B cell (primary cell): Measurements from ENCODE around the gene MAPK7. TPM values are rescaled to one million over a fixed set of nuclear protein-coding genes. Genes with fewer than 3 reads are reported as not detected.

Experiments
- ATAC-seq: fragments of 200-7000 bp; cut with Tn5 transposase; one replicate; pipeline ENCODE4 v1.10.0; 2021; ENCODE audit warnings: low read depth, mild to moderate bottlenecking, moderate number of reproducible peaks, moderate library complexity
- CTCF ChIA-PET: fragments of 350-600 bp; sonication (Branson Sonifier 250); formaldehyde crosslinking; loops from one replicate; lab custom pipeline; 2021; ENCODE audit warnings: antibody characterized with exemption, inconsistent platforms; lab: Charles Lee
- POLR2A ChIA-PET: fragments of 350-600 bp; sonication (Branson Sonifier 250); formaldehyde crosslinking; loops from one replicate; lab custom pipeline; 2021; ENCODE audit warnings: antibody characterized with exemption; lab: Charles Lee
- DNase-seq: peaks from one replicate; pipeline ENCODE4 v3.0.0; 2013
- H2AFZ ChIP-seq: 2 replicates; pipeline ENCODE4 v1.6.1; 2012; ENCODE audit warnings: mild to moderate bottlenecking, low read depth, low read length; ENCODE audit not compliant: insufficient read depth, poor library complexity, severe bottlenecking
- H3K27ac ChIP-seq, 2 donors: 1 replicate in 1 of 2; 2 replicates in 1 of 2; pipeline ENCODE4 v1.5.1; 2012 to 2013; ENCODE audit warnings: low read length in 2 of 2, mild to moderate bottlenecking in 2 of 2, moderate library complexity in 1 of 2
- H3K27me3 ChIP-seq, 4 experiments: fragments of 200-600 bp in 1 of 4; sonication (generic) in 1 of 4; replicated peaks in 1 of 4; 1 replicate in 2 of 4; 2 replicates in 2 of 4; pipeline versions ENCODE4 v1.6.1 to v1.7.0; 2013 to 2016; ENCODE audit warnings: low read length in 3 of 4, mild to moderate bottlenecking in 2 of 4, mixed read lengths in 1 of 4, moderate library complexity in 1 of 4; ENCODE audit not compliant: insufficient read depth in 4 of 4, control insufficient read depth in 3 of 4; ENCODE audit errors: control extremely low read depth in 1 of 4
- H3K36me3 ChIP-seq, 2 experiments: replicated peaks in 1 of 2; 1 replicate in 1 of 2; 2 replicates in 1 of 2; pipeline versions ENCODE4 v1.6.1 to v1.7.1; 2013; ENCODE audit warnings: low read length in 1 of 2; ENCODE audit not compliant: insufficient read depth in 2 of 2, control insufficient read depth in 1 of 2; ENCODE audit errors: control extremely low read depth in 1 of 2, extremely low read depth in 1 of 2
- H3K4me1 ChIP-seq, 2 donors: fragments of 200-600 bp in 1 of 2; sonication (generic) in 1 of 2; 1 replicate in 1 of 2; 2 replicates in 1 of 2; pipeline versions ENCODE4 v1.5.1 to v1.6.1; 2013 to 2017; ENCODE audit warnings: low read length in 2 of 2; ENCODE audit not compliant: control insufficient read depth in 2 of 2, insufficient read depth in 2 of 2
- H3K4me2 ChIP-seq: replicated peaks from 2 replicates; pipeline ENCODE3; 2012; ENCODE audit warnings: mild to moderate bottlenecking, low read depth, low read length; ENCODE audit not compliant: poor library complexity, severe bottlenecking
- H3K4me3 ChIP-seq, 5 experiments: fragments of 200-600 bp in 1 of 5; sonication (generic) in 1 of 5; 1 replicate in 3 of 5; 2 replicates in 2 of 5; pipeline versions ENCODE4 v1.5.1 to v1.7.0; 2011 to 2016; ENCODE audit warnings: low read length in 4 of 5, mild to moderate bottlenecking in 4 of 5, low read depth in 2 of 5, control low read depth in 1 of 5, moderate library complexity in 1 of 5; ENCODE audit not compliant: insufficient read depth in 1 of 5; ENCODE audit errors: control extremely low read depth in 1 of 5, extremely low read depth in 1 of 5
- H3K79me2 ChIP-seq: fragments of 200-600 bp; sonication (generic); one replicate; pipeline ENCODE4 v1.6.0; 2016; ENCODE audit warnings: low read length; ENCODE audit not compliant: control insufficient read depth, insufficient read depth
- H3K9ac ChIP-seq: fragments of 200-600 bp; sonication (generic); 2 replicates; pipeline ENCODE4 v1.6.1; 2017; ENCODE audit warnings: mild to moderate bottlenecking, low read length, moderate library complexity
- H3K9me3 ChIP-seq, 3 donors: one replicate each; pipeline versions ENCODE4 v1.6.1 to v1.7.1; 2013; ENCODE audit warnings: low read length in 2 of 3; ENCODE audit not compliant: control insufficient read depth in 2 of 3, insufficient read depth in 1 of 3; ENCODE audit errors: control extremely low read depth in 1 of 3
- H4K20me1 ChIP-seq: 2 replicates; pipeline ENCODE4 v1.6.0; 2012; ENCODE audit warnings: mild to moderate bottlenecking, low read length; ENCODE audit not compliant: insufficient read depth, control insufficient read depth, poor library complexity, severe bottlenecking
- H3K27ac Mint-ChIP-seq: one replicate; pipeline ENCODE4 v1.8.0; 2021; ENCODE audit warnings: mixed read lengths
- H3K27me3 Mint-ChIP-seq: one replicate; pipeline ENCODE4 v1.8.0; 2021; ENCODE audit warnings: mixed read lengths
- H3K4me1 Mint-ChIP-seq: one replicate; pipeline ENCODE4 v1.8.0; 2021; ENCODE audit warnings: mixed read lengths
- H3K4me3 Mint-ChIP-seq: one replicate; pipeline ENCODE4 v1.8.0; 2021; ENCODE audit warnings: mixed read lengths
- H3K9me3 Mint-ChIP-seq: one replicate; pipeline ENCODE4 v1.8.0; 2022; ENCODE audit warnings: mixed read lengths; ENCODE audit not compliant: insufficient read depth
- EZH2 ChIP-seq: IDR thresholded peaks from 2 replicates; pipeline ENCODE4 v1.6.1; 2012; ENCODE audit warnings: borderline replicate concordance, low read depth, mild to moderate bottlenecking, moderate library complexity, low read length; ENCODE audit not compliant: insufficient read depth, poor library complexity, severe bottlenecking
- WGBS: methylation state at CpG from one replicate; pipeline ENCODE4 v1.1.5; 2013; ENCODE audit warnings: missing lambda C conversion rate; ENCODE audit not compliant: insufficient coverage; 5-methylcytosine and 5-hydroxymethylcytosine counted together
- intact Hi-C: fragments of 100-400 bp; cut with micrococcal nuclease; formaldehyde crosslinking; loops from one replicate; pipeline ENCODE4 v1.10.0; 2022
- polyA plus RNA-seq: library from polyadenylated mRNA; depleted of rRNA; stranded (reverse); fragments of >200 nt; gene quantifications from 2 replicates; pipeline ENCODE4 v1.2.3, GENCODE V29; 2012
- total RNA-seq, 2 donors: library from RNA; stranded (reverse); fragments of 120-200 nt in 1 of 2; gene quantifications; 1 replicate in 1 of 2; 2 replicates in 1 of 2; pipeline versions ENCODE4 v1.2.3 to v1.2.4, GENCODE V29; 2013 to 2022
- TF ChIP-seq, protein P1 (sequence below): fragments of 200-600 bp; IDR thresholded peaks from one replicate; pipeline ENCODE4 v1.8.0; 2022; ENCODE audit warnings: antibody characterized with exemption, mild to moderate bottlenecking

Gene MAPK7
- total and polyA plus RNA-seq, 2 donors (not counting 1 experiment from before 2014, with no cell fraction given): 30.0 to 34.0 TPM

DNA sequence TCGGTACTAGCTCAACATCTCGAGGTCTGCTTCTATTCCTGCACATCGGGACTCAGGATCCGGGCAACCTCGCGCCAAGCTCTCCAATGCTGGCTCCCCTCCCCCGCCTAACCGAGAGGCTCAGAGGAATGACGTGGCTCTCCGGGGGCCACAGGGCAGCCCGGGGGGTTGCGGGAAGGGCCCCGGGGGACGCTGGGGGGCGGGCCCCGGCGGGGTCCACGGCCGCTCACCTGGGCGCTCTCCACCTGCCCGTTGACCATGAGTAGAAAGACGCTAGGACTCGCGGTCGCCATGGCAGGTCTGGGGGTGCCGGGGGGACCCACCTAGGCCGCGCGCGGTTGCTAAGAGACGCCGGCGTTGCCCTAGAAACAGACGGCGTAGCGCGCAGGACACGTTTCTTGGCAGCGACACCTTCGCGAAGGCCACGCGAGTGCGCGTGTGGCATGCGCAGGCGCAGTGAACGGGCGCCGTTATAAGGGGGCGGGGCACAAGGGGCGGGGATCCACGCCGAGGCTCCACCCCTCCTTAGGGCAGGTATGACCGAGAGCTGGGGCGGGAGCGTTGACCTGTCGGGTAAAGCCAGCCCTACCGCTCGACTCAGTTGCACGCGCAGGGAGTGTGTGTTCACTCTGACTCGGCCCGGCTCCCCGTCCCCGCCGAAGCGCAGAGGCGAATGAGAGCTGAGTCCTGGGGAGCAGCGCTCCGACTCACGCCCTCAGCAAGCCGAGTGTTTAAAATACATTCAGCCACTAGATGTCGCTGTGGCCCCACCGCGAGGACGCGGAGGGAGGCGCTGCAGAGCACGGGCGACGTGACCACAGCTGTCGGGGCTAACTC, 15.8 kb upstream of the MAPK7 start, which contains the start of gene B9D1:
Gene B9D1 (minus strand): TSS at position 447 of the 837 bp plus-strand sequence. CDS start 154 bp downstream, at position 293.
- Mint-ChIP-seq H3K4me3 (peak within 1 kb of the TSS; percentile 98), H3K9me3 (no peaks in the 10 kb centered on the region), H3K27ac (peak within 1 kb of the TSS; percentile 93), H3K4me1 (peaks cover 19% of the 10 kb centered on the region), H3K27me3 (peaks cover 13% of the 10 kb centered on the region)
- Histone ChIP-seq H3K9ac (peak within 1 kb of the TSS; percentile 89), H3K27ac (peak within 1 kb of the TSS; percentile 20 to 82), H3K9me3 (no peaks in the 10 kb centered on the region), H3K36me3 (no peaks in the 10 kb centered on the region), H2AFZ (peak within 1 kb of the TSS; percentile 96), H3K79me2 (no peaks in the 10 kb centered on the region), H3K4me2 (peak within 1 kb of the TSS; percentile 100), H3K27me3 (peaks cover 0 to 8% (median 0%) of the 10 kb centered on the region in 4 experiments), H3K4me3 (peak within 1 kb of the TSS; percentile 35 to 84 (median 69)), H4K20me1 (no peaks in the 10 kb centered on the region), H3K4me1 (peaks cover 7 to 17% of the 10 kb centered on the region in 2 donors)
- DNase-seq (peak; percentile 98), ATAC-seq (peak; percentile 93)
- CTCF ChIA-PET: interaction anchor here (0.6 to 6.5 kb wide), 43 partner anchors 8 to 758 kb away, joined by 3 to 133 read pairs (median 4); partner anchors contain the start of genes AKAP10, ALDH3A2, MAPK7 and SLC47A1
- WGBS: under 1% methylated on average over 83 of the region's 83 CpGs
- POLR2A ChIA-PET: interaction anchor here (0.5 to 2.2 kb wide), 4 partner anchors 15 to 1349 kb away, joined by 3 to 30 read pairs (median 4); partner anchors contain the start of gene MAPK7
- no peak for TF ChIP-seq EZH2
- TF ChIP-seq, protein P1, sequence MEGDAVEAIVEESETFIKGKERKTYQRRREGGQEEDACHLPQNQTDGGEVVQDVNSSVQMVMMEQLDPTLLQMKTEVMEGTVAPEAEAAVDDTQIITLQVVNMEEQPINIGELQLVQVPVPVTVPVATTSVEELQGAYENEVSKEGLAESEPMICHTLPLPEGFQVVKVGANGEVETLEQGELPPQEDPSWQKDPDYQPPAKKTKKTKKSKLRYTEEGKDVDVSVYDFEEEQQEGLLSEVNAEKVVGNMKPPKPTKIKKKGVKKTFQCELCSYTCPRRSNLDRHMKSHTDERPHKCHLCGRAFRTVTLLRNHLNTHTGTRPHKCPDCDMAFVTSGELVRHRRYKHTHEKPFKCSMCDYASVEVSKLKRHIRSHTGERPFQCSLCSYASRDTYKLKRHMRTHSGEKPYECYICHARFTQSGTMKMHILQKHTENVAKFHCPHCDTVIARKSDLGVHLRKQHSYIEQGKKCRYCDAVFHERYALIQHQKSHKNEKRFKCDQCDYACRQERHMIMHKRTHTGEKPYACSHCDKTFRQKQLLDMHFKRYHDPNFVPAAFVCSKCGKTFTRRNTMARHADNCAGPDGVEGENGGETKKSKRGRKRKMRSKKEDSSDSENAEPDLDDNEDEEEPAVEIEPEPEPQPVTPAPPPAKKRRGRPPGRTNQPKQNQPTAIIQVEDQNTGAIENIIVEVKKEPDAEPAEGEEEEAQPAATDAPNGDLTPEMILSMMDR: peak; percentile 98
- intact Hi-C loops: loop anchor here (1.0 to 2.0 kb wide), 8 partner anchors 16 to 404 kb away; partner anchors contain the start of genes ALDH3A2 and MAPK7
